ENCODE results near the gene FAM117A. TPM values are rescaled to one million over a fixed set of nuclear protein-coding genes. Genes with fewer than 3 reads are reported as not detected.

The FAM117A gene
- 20.2 TPM for total RNA-seq (ENCODE audit: insufficient read depth, low replicate concordance)

GRCh38 chr17:49763735-49764558 lies at the start of gene FAM117A:
TSS of gene FAM117A (minus strand) at chr17:49764131. CDS start at chr17:49764087, 44 bp downstream.
- peak; percentile 99 for DNase-seq (ENCODE audit: low spot score)

DNA sequence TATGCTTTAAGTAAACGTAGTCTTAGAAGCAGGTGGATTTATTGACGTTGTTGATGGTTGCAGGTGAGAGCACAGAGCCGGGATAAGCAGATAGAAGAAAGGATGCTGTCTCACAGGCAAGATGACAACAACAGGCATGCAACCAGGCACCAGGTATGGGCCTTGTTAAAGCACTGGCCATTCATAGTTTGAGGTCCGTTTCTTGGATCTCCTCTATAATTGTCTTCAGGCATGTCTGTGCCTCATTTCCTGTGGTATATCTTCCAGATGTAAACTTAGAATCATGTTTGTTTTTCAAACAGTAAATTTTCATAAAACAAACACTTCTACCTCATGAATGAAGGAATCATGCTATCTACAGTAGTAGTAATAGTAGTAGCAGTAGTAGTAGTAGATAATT lies 45.1 kb upstream of the FAM117A start:
- no peak for DNase-seq (ENCODE audit: low spot score)

DNA sequence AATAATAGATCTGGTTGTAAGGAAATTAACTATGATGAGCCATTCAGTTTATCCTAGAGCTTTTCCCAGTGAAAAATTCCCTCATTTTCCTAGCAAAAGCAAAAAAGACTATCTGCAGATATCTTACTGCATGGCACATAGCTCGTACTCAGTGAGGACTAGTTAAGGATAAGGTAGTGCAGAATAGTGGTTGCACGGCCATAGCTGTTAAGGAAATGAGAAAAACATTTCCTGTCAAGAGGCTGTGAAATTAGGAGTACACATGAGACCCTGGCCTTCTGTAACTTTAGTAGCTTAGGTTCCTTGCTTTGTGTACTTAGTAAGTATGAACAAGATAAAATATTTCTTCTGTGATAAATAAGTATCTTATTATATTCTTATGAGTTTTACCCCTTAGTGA lies 34.8 kb upstream of the FAM117A start:
- no peak for DNase-seq (ENCODE audit: low spot score)

DNA sequence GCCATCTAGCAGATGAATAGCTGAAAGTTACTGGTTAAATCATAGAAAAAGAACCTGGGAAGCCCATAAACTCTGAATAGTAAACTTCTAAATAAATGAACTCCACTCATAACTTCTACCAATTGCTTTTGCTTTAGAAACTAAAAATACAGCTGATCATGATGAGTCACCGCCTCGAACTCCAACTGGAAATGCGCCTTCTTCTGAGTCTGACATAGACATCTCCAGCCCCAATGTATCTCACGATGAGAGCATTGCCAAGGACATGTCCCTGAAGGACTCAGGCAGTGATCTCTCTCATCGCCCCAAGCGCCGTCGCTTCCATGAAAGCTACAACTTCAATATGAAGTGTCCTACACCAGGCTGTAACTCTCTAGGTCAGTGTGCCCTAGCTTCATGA lies 34.3 kb upstream of the FAM117A start:
- no peak for DNase-seq (ENCODE audit: low spot score)

- DNase-seq (ENCODE audit: low spot score), result no peak
Observed at GRCh38 chr17:49795372-49795771, 31.4 kb upstream of the FAM117A start.

DNA sequence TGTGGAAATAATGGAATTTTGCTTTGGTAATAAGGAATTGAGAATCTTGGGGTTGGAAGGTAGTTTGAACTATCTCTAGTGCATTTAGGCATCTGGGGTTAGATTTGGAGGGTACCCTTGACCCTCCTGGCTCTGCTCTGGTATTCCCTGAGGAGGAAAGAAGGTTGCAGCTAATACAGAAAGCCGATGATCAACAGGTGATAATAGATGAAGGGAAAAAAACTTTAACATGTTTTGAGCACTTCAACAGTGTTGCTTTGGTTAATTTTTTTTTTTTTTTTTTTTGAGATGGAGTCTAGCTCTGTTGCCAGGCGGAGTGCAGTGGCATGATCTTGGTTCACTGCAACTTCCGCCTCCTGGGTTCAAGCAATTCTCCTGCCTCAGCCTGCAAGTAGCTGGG lies 29.4 kb upstream of the FAM117A start:
- no peak for DNase-seq (ENCODE audit: low spot score)

DNA sequence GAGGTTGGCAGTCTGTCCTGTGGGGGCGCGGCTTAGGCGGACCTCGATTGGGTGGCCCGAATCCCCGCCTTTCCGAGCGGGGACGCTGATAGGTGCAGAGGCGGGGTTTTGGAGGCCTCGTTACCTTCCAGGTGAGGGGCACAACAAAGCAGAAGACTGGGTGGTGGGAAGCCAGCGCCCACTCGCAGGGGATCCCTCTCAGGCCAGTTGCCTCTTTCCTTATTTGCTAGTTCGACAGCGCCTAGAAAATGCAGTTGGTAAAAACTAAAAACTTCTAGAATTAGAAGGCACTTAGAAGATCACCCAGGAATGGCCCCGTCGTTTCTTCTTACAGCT lies 25.3 kb upstream of the FAM117A start:
- no peak for DNase-seq (ENCODE audit: low spot score)

DNA sequence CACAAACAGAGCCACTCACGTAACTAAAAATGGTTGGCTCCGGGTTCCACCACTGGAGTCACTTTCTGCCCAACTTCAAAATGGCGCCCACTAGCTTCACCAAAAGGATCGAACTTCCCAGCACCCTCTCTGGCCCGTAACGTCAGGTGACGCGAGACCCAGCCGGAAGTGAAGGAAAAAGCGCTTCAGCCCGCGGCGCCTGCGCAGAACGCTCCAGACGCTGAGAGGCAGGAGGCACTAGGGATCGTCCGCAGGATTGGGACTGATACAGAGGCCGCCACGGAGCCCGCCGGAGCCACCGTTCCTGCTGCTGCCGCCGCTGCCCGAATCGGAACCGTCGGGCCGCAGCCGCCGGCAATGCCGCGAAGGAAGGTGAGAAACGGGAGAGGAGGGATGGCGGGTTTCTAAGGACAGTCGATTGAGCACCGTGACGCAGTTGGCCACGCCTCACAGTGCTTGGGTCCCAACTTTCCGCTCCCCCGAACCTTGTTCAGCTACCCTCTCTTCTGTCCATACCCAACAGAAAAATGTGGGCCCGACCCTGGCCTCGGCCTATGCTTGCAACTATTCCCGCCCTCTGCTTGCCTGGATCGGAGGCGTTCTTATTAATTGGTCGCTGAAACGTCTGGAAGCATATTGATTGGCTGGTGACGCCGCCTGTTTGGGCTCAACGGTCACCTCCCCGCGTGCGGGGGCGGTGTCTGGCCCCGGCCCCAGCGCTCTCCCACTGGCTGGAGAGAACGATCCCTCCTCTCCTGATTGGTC lies 24.7 kb upstream of the FAM117A start, which contains the start of gene KAT7:
TSS of gene KAT7 (plus strand) at position 204 of the 765 bp plus-strand sequence. CDS start at position 358, 154 bp downstream.
- peak; percentile 100 for DNase-seq (ENCODE audit: low spot score)

DNA sequence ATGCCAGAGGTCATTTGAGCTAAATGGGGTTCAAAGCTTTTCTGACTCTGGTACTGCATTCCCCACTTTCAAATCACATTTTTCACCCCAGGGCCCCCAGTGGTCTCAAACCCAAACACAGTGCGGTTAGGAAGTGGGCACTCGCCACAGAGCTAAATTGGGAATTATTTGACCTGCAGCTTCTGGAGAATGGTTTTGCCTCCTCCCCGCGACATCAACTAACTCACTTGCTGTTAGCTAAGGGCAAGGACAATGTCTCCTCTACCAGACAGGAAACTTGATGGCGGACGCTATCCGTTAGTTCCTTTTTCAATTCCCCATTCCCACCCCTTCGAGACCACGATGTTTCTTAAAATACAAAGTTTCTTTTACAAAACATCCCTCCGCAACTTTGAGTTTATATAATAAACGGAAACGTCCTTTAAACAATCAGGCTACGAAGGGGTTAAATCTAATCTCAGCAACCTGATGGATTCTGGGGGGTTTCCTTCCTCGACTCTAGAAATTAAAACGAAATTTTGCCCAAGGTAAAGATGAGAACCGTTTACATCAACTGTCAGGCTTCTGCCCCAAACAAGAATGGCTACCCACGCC lies 24.1 kb upstream of the FAM117A start:
- DNase-seq (ENCODE audit: low spot score), result no peak

- no peak for DNase-seq (ENCODE audit: low spot score)
Observed at GRCh38 chr17:49784636-49785035, 20.7 kb upstream of the FAM117A start.

DNA sequence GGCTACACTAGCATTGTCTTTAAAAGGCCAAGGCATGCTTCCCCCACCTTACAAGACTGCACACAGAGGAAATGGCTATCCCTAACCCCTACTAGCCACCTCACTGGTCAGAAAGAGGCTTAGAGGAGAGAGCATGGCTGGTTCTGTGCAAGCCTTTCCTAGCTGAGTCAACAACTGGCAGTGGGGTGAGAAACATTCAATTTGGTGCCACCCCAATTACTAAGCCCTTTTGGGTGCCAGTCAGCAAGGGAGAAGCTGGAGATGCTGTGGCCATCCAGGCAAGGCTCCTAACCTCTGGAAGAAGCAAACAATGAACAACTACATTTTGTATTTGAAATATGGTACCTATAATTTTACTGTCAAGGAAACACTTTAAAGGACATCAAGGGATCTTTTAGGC lies 19.9 kb upstream of the FAM117A start:
- DNase-seq (ENCODE audit: low spot score), result no peak

- no peak for DNase-seq (ENCODE audit: low spot score)
Observed at GRCh38 chr17:49783071-49783715, 19.3 kb upstream of the FAM117A start.

DNA sequence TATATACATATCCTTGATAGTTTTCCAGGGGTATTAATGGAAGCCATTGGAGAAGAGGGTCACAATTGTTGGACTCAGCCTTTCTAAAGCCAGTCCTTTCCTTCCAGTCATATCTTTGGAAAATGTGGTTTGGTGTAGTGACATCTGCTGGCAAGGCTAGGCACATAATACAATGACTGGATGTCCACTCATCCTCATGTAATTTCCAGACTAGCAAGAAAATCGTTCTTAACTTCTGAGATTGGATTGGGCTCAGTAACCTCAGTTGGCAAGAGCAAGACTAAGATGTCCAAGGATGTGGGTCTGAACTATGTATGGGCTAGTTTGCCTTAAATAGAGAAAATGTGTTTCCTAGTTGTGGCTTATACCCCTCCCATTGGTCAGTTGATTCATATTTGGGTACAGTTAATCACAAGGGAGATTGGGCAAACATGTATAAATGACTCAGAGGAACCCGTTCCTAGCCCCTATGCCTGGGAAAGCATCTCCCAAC lies 15.9 kb upstream of the FAM117A start:
- DNase-seq (ENCODE audit: low spot score), result peak; percentile 74

GRCh38 chr17:49779156-49779738 lies 15.3 kb upstream of the FAM117A start:
- no peak for DNase-seq (ENCODE audit: low spot score)

DNA sequence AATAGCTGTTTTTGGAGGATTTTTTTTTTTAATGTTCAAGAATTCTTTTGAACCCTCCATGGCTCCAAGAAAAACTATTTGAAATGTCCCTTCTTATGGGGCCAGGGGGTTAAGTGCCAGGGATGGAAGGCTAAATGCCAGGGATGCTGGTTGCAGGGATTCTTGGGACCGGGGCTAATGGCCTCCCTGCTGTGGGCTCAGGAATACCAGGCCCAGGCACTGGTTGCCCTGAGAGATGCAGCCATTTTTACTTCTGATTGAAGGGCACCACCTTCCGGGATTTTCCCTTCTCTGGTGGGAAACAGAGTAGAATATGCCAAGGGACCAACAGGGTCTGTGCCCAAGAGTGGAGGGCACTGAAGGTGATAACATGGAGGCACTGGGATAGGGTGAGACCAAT lies 13.6 kb upstream of the FAM117A start:
- no peak for DNase-seq (ENCODE audit: low spot score)

DNA sequence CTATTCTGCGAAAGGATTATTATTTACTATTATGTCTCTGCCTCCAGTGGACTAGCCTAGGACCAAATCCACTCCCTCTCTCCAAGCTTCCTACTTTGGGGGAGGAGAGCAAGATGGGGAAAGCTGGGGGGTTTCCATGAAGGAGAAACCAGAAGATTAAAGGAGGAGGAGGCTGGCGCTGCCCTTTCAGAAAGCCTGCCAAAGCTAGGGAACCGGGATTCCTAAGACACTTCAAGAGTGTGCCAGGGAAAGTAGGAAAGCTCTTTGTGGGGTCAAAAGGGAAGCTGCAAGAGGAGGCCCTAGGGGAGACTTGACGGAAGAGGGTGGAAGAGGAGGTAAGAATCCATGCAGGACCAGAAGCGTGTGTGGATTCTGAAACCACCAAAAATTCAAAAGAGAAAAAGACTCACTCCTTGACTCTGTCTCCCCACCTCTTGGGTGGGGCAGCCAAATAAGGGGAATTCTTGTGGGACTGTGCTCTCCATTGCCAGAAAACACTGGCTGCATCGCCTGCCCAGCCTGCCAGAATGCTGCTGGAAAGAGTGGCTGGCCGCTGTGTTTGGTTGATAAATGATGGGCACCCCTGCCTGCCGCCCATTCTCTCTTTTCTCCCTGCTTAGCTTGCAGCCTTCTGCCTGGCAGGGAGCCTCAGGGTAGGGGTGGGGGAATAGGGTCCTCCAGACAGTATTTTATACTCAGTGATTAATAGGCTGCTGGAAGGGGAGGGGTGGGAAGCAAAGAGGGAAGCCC lies 12.8 kb upstream of the FAM117A start:
- DNase-seq (ENCODE audit: low spot score), result no peak

- no peak for DNase-seq (ENCODE audit: low spot score)
Observed at GRCh38 chr17:49775546-49776260, 11.8 kb upstream of the FAM117A start.

DNA sequence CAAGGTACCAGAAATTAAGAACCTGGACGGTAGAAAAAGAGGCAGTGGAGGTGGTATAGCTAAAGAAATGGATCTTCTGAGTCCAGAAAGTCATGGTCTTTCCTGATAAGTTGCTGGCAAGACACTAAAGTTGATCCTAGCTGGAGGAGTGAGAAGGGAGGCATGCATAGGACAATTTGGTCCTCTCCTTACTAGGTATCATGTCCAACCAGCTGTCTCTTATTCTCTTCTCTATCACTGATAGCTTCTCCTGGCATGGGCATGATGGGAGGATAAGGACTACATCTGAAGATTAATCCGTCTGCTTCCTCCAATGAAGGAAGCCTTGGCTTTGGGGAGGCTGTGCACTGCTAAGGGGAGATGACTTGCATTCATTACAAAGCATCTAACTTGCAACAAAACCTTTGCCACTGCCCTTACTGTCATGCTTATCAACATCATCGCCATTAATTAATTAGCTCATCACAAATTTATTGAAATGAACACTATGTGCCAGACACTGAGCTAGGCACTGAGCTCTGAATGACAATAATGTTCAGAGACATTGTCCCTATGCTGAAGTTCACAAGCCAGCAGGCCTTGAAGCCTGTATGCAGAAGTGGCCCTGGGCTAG lies 3.1 kb upstream of the FAM117A start:
- no peak for DNase-seq (ENCODE audit: low spot score)

DNA sequence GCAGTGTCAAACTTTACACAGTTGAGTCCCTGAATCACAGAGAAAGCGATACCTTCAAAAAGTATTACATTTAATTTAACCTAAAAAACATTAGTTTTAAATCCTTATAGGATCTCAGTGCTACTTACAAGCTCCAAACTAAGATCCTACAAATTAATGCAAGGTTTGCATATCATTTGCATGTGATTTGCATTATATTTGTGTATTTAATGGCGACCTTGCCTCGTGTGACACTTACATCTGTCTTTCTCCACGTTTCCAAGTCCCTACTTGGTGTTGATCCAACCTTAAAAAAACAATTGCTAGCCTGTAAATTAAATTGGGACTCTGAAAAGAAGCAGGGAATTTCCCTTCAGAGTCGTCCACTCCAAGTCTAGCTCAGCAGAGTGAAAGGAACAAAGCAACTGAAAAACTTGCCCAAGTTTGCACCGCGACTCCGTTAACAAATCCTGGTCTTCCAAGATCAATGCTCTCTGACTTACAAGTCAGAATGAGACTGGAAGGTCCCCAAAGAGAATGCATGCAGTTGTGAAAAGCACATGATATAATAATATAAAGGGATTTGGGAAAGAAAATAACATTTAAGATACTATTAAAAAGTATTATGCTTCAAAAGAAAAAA lies 739 bp upstream of the FAM117A start:
- no peak for DNase-seq (ENCODE audit: low spot score)

Measured in umbilical cord (tissue), 2 donors.